Transverse colon (tissue), 4 donors: ENCODE data around the gene ASB11. TPM values are rescaled to one million over a fixed set of nuclear protein-coding genes. Genes with fewer than 3 reads are reported as not detected.

ENCODE experiments used
- DNase-seq: peaks from one replicate; pipeline ENCODE4 v3.0.0-alpha.2; 2019
- H3K27ac ChIP-seq, 4 donors: fragments of 200-600 bp; sonication (generic); 2 replicates each; pipeline ENCODE4 v1.5.1; 2016 to 2018; ENCODE audit warnings: inconsistent platforms in 4 of 4
- H3K27me3 ChIP-seq: fragments of 200-600 bp; sonication (generic); 2 replicates; pipeline ENCODE4 v1.5.1; 2017; ENCODE audit warnings: inconsistent platforms
- H3K36me3 ChIP-seq, 4 donors: fragments of 200-600 bp; sonication (generic); 2 replicates each; pipeline ENCODE4 v1.5.1; 2017 to 2019; ENCODE audit warnings: inconsistent platforms in 4 of 4
- H3K4me1 ChIP-seq, 4 donors: fragments of 200-600 bp; sonication (generic); 2 replicates each; pipeline ENCODE4 v1.5.1; 2017 to 2020; ENCODE audit warnings: inconsistent platforms in 4 of 4
- H3K4me3 ChIP-seq, 4 donors: fragments of 200-600 bp; sonication (generic); 1 replicate in 1 of 4; 2 replicates in 3 of 4; pipeline versions ENCODE4 v1.5.1 to v1.6.1; 2017 to 2019; ENCODE audit warnings: inconsistent platforms in 4 of 4
- H3K9me3 ChIP-seq, 2 donors: fragments of 200-600 bp; sonication (generic); 2 replicates each; pipeline ENCODE4 v1.5.1; 2017 to 2019; ENCODE audit warnings: inconsistent platforms in 2 of 2
- EP300 ChIP-seq: sonication (generic); formaldehyde crosslinking; IDR thresholded peaks from one replicate; pipeline ENCODE4 v1.6.1; 2017; ENCODE audit warnings: antibody characterized with exemption, low read depth
- POLR2A ChIP-seq: fragments of 450-650 bp; IDR thresholded peaks from one replicate; pipeline ENCODE4 v1.6.1; 2016; ENCODE audit warnings: antibody characterized with exemption, mild to moderate bottlenecking, moderate library complexity
- POLR2AphosphoS5 ChIP-seq, 3 donors: sonication (generic); formaldehyde crosslinking; IDR thresholded peaks; one replicate each; pipeline ENCODE4 v1.6.1; 2016; ENCODE audit warnings: antibody characterized with exemption in 3 of 3
- WGBS, 2 donors: methylation state at CpG; one replicate each; pipeline ENCODE4 v1.1.5; 2018; ENCODE audit warnings: low coverage in 1 of 2; 5-methylcytosine and 5-hydroxymethylcytosine counted together
- in situ Hi-C, 4 donors: fragments of 200-750 bp; cut with MboI; loops; one replicate each; pipeline versions ENCODE4 v1.15.0 to v1.15.1; 2017; ENCODE audit warnings: low sequenced_read_pairs in 3 of 4, low pct_ligation_motif_present in 1 of 4, low pct_unique_long_range_greater_than_20kb in 1 of 4
- intact Hi-C: fragments of 100-400 bp; cut with DNase I; formaldehyde crosslinking; loops from one replicate; pipeline ENCODE4 v1.15.1; 2023; ENCODE audit warnings: low total_unique reads
- total RNA-seq, 4 donors: library from RNA; depleted of rRNA; stranded (reverse); fragments of >200 nt; gene quantifications; one replicate each; pipeline ENCODE4 v1.1.0, GENCODE V29; 2016
- TF ChIP-seq, protein P1 (sequence below), 5 experiments: fragments of 200-600 bp in 3 of 5; fragments of 450-650 bp in 2 of 5; sonication (generic) in 3 of 5; IDR thresholded peaks; 1 replicate in 2 of 5; 2 replicates in 3 of 5; pipeline ENCODE4 v1.5.1; 2016 to 2017; ENCODE audit warnings: antibody characterized with exemption in 5 of 5, inconsistent platforms in 3 of 5, mild to moderate bottlenecking in 2 of 5, moderate library complexity in 1 of 5

ASB11 gene
- total RNA-seq, 4 donors from 2014 or later: 0.32 to 1.1 TPM; not detected in 2

DNA sequence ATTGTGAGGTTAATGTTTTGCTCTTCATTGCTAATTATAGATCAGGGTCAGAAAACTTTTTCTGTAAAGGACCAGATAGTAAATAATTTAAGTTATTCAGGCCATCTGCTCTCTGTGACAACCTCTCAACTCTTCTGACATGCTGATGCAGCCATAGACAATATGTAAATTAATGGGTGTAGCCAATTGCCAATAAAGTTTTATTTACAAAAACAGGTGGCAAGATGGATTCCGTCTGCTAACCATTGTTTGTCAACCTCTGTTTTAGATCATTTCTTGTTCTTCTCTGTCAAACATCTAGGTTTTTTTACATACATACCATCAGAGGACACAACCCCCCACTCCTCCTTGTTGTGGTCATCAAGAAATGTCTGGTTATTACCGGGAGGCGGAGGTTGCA lies 79.3 kb downstream of the ASB11 start:
- no peak for DNase-seq
- no peak overlapping the region for H3K27ac ChIP-seq
- 75% methylated on average over 3 of the region's 3 CpGs; no CpG with 5 or more reads in 1 of the 2 donors for WGBS, 2 donors
- no peaks in the 10 kb centered on the region for H3K27me3 ChIP-seq
- H3K36me3 ChIP-seq: no peaks in the 10 kb centered on the region
- no peak overlapping the region for H3K4me3 ChIP-seq
- no peak for TF ChIP-seq POLR2AphosphoS5 (IDR thresholded peaks at IDR 0.05)
- TF ChIP-seq, protein P1, sequence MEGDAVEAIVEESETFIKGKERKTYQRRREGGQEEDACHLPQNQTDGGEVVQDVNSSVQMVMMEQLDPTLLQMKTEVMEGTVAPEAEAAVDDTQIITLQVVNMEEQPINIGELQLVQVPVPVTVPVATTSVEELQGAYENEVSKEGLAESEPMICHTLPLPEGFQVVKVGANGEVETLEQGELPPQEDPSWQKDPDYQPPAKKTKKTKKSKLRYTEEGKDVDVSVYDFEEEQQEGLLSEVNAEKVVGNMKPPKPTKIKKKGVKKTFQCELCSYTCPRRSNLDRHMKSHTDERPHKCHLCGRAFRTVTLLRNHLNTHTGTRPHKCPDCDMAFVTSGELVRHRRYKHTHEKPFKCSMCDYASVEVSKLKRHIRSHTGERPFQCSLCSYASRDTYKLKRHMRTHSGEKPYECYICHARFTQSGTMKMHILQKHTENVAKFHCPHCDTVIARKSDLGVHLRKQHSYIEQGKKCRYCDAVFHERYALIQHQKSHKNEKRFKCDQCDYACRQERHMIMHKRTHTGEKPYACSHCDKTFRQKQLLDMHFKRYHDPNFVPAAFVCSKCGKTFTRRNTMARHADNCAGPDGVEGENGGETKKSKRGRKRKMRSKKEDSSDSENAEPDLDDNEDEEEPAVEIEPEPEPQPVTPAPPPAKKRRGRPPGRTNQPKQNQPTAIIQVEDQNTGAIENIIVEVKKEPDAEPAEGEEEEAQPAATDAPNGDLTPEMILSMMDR (IDR thresholded peaks at IDR 0.05): no peak
- TF ChIP-seq POLR2A: no peak
- no peak for TF ChIP-seq EP300
- intact Hi-C loops: no loop called here
- in situ Hi-C loops: loop anchor here in 2 of 4 donors (25.0 kb wide), 1 partner anchor 1199 kb away; the partner anchor contains the start of gene GEMIN8 (in 2 of the 2)
- H3K4me1 ChIP-seq: no peaks in the 10 kb centered on the region
- H3K9me3 ChIP-seq: no peaks in the 10 kb centered on the region

- Histone ChIP-seq H3K27me3 (no peaks in the 10 kb centered on the region), H3K27ac (no peak overlapping the region), H3K9me3 (no peaks in the 10 kb centered on the region), H3K4me1 (no peaks in the 10 kb centered on the region), H3K36me3 (no peaks in the 10 kb centered on the region), H3K4me3 (no peak overlapping the region)
- intact Hi-C loops: no loop called here
- TF ChIP-seq POLR2A (no peak), POLR2AphosphoS5 (IDR thresholded peaks at IDR 0.05) (no peak), EP300 (no peak)
- TF ChIP-seq, protein P1 (IDR thresholded peaks at IDR 0.05): no peak
- in situ Hi-C loops: loop anchor here in 2 of 4 donors (25.0 kb wide), 1 partner anchor 1198 kb away; the partner anchor contains the start of gene GEMIN8 (in 2 of the 2)
- no peak for DNase-seq
- WGBS, 2 donors: 33 to 62% methylated on average over 1 of the region's 1 CpG
Measured at GRCh38 chrX:15235001-15235400, 80.4 kb downstream of the ASB11 start.

- in situ Hi-C loops (loop anchor here in 2 of 4 donors (25.0 kb wide), 1 partner anchor 1196 kb away; the partner anchor contains the start of gene GEMIN8 (in 2 of the 2)), intact Hi-C loops (no loop called here)
- TF ChIP-seq, protein P1 (IDR thresholded peaks at IDR 0.05): no peak
- TF ChIP-seq EP300 (no peak), POLR2AphosphoS5 (IDR thresholded peaks at IDR 0.05) (no peak), POLR2A (no peak)
- Histone ChIP-seq H3K27me3 (no peaks in the 10 kb centered on the region), H3K36me3 (no peaks in the 10 kb centered on the region), H3K4me3 (no peak overlapping the region), H3K4me1 (no peaks in the 10 kb centered on the region), H3K27ac (no peak overlapping the region), H3K9me3 (no peaks in the 10 kb centered on the region)
- no peak for DNase-seq
- 11 to 35% methylated on average over 2 to 3 of the region's 3 CpGs for WGBS, 2 donors
Measured at GRCh38 chrX:15233416-15234015, 81.9 kb downstream of the ASB11 start.

Other genes with a start within 250 kb of the ASB11 start
- gene ASB9, start 45.6 kb downstream of the ASB11 start, total RNA-seq: 1 to 10 TPM in 3 of 4 donors, not detected in 1; 1.8 to 3.0 (median 2.5) TPM
- 10 to 100 TPM in 3 of 4 donors, 1 to 10 TPM in 1; 6.6 to 53.9 (median 12.7) TPM for gene PIGA, start 19.9 kb upstream of the ASB11 start, total RNA-seq
- 1 to 10 TPM in 1 of 4 donors, under 1 TPM in 1, not detected in 2; 0.95 to 3.0 TPM for gene VEGFD, start 68.8 kb upstream of the ASB11 start, total RNA-seq
- 10 to 100 TPM in 2 of 4 donors, 1 to 10 TPM in 1, not detected in 1; 10.0 to 85.8 (median 11.6) TPM for gene PIR, start 177.7 kb upstream of the ASB11 start, total RNA-seq
- gene BMX, start 185.2 kb upstream of the ASB11 start, total RNA-seq: 1 to 10 TPM; 1.1 to 5.9 (median 3.4) TPM